HL-60 (cell line): Measurements from ENCODE around the gene CFAP58.

ENCODE experiments used
- DNase-seq, 2 experiments: peaks; one replicate each; pipeline ENCODE4 v3.0.0-alpha.2; 2010 to 2020; ENCODE audit warnings: low read depth in 1 of 2, low spot score in 1 of 2
- H3K27ac ChIP-seq: fragments of 250-450 bp; sonication (Bioruptor Pico); replicated peaks from 2 replicates; pipeline ENCODE4 v1.5.1; 2020; ENCODE audit warnings: mild to moderate bottlenecking, moderate library complexity
- H3K27me3 ChIP-seq: fragments of 250-450 bp; sonication (Bioruptor Pico); 2 replicates; pipeline ENCODE4 v1.5.1; 2021; ENCODE audit warnings: mild to moderate bottlenecking, moderate library complexity; ENCODE audit not compliant: insufficient read depth, poor library complexity, severe bottlenecking
- H3K4me3 ChIP-seq: replicated peaks from 2 replicates; pipeline ENCODE4 v1.5.1; 2011; ENCODE audit warnings: mild to moderate bottlenecking, control low read depth, low read length; ENCODE audit not compliant: insufficient read depth
- CTCF ChIP-seq: IDR thresholded peaks from one replicate; pipeline ENCODE4 v1.5.1; 2011; ENCODE audit warnings: low read length, control low read depth, inconsistent platforms; ENCODE audit not compliant: insufficient read depth
- GABPA ChIP-seq: IDR thresholded peaks from 2 replicates; pipeline ENCODE4 v1.6.1; 2012; ENCODE audit warnings: low read depth
- POLR2AphosphoS5 ChIP-seq: IDR thresholded peaks from 2 replicates; pipeline ENCODE4 v1.6.1; 2012; ENCODE audit warnings: low read depth
- REST ChIP-seq: IDR thresholded peaks from 2 replicates; pipeline ENCODE4 v1.6.1; 2012; ENCODE audit warnings: low read depth; ENCODE audit not compliant: insufficient replicate concordance
- SPI1 ChIP-seq: IDR thresholded peaks from 2 replicates; pipeline ENCODE4 v1.6.1; 2012; ENCODE audit warnings: low read depth, mild to moderate bottlenecking, borderline replicate concordance

CFAP58 gene

DNA sequence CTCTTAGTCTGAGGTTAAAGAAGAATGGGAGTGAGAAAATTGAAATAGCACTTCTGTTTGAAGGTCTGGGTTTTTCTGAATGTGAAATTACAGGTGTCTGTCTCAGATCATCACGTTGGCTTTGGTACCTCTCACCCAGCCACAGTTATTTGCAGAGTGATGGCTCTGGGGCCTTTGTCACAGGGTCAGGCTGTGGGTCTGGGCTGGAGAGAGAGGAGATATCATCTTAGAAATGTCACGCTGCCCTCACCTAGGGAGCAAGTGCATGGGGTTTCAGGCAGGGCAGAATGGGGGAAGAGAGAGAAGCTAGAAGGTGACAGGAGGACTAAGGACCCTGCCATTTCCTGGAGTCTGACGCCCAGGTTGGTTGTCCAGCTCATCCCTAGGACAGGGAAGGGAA, 127.2 kb downstream of the CFAP58 start:
- H3K27ac ChIP-seq, result no peak overlapping the region
- DNase-seq, result no peak
- H3K4me3 ChIP-seq, result no peak overlapping the region
- peaks cover 11% of the 10 kb centered on the region for H3K27me3 ChIP-seq
- TF ChIP-seq GABPA (no peak), POLR2AphosphoS5 (no peak), SPI1 (no peak), REST (no peak), CTCF (no peak)

- Histone ChIP-seq H3K27me3 (peaks cover 11% of the 10 kb centered on the region), H3K27ac (no peak overlapping the region), H3K4me3 (no peak overlapping the region)
- TF ChIP-seq SPI1 (peak; percentile 33; the same call in 1 of the 2 replicates), REST (no peak)
- DNase-seq, result peak in 1 of 2 experiments; percentile 25
Measured at GRCh38 chr10:104483582-104483981, 129.9 kb downstream of the CFAP58 start.

DNA sequence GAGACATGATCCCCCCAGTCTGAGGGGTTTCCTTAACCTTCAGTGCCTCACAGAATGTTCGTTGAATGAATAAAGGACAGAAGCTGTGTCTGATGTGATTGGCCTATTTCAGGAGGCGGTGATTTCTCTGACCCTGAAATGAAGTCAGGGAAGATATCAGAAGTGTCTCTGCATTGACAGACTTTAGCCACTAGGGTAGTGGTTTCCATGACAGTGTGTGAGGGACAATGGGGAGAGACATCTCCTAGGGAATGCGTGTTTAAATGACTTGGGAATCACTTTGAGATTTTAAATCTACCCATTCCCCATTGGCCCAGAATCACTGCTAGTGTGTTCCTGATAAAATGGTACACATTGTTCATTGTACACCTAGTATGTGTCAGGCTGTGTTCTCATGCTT, 132.0 kb downstream of the CFAP58 start:
- TF ChIP-seq POLR2AphosphoS5, result no peak
- TF ChIP-seq GABPA, result no peak
- TF ChIP-seq SPI1, result no peak
- TF ChIP-seq REST, result no peak
- TF ChIP-seq CTCF, result no peak
- DNase-seq, result no peak
- H3K4me3 ChIP-seq, result no peak overlapping the region
- peaks cover 11% of the 10 kb centered on the region for H3K27me3 ChIP-seq
- no peak overlapping the region for H3K27ac ChIP-seq

- Histone ChIP-seq H3K4me3 (no peak overlapping the region), H3K27me3 (peaks cover 11% of the 10 kb centered on the region), H3K27ac (no peak overlapping the region)
- DNase-seq, result no peak
- TF ChIP-seq GABPA (no peak), CTCF (no peak), REST (no peak), SPI1 (no peak), POLR2AphosphoS5 (no peak)
Measured at GRCh38 chr10:104486803-104487202, 133.2 kb downstream of the CFAP58 start.
